Astrocyte (in vitro differentiated cells and primary cell): ENCODE data around the gene IKZF5. TPM values are rescaled to one million over a fixed set of nuclear protein-coding genes. Genes with fewer than 3 reads are reported as not detected.

ENCODE experiments used
- DNase-seq: peaks from one replicate; pipeline ENCODE4 v3.0.0-alpha.2; 2010; ENCODE audit warnings: low read depth
- FAIRE-seq: peaks from 2 replicates; lab custom pipeline; 2011; peaks lifted over from hg19 to GRCh38; lab: Jason Lieb, UNC
- H2AFZ ChIP-seq: 2 replicates; pipeline ENCODE4 v1.6.0; 2012; ENCODE audit warnings: low read depth, low read length, inconsistent platforms
- H3K27ac ChIP-seq: 2 replicates; pipeline ENCODE4 v1.5.1; 2011; ENCODE audit warnings: low read depth, low read length, inconsistent platforms
- H3K27me3 ChIP-seq: 2 replicates; pipeline ENCODE4 v1.6.0; 2011; ENCODE audit warnings: low read length, inconsistent platforms; ENCODE audit not compliant: insufficient read depth
- H3K36me3 ChIP-seq: 2 replicates; pipeline ENCODE4 v1.5.1; 2011; ENCODE audit warnings: low read length, inconsistent platforms; ENCODE audit not compliant: insufficient read depth
- H3K4me1 ChIP-seq: 2 replicates; pipeline ENCODE4 v1.5.1; 2011; ENCODE audit warnings: low read length, inconsistent platforms; ENCODE audit not compliant: insufficient read depth
- H3K4me2 ChIP-seq: 2 replicates; pipeline ENCODE4 v1.6.0; 2012; ENCODE audit warnings: low read length, inconsistent platforms
- H3K4me3 ChIP-seq: 2 replicates; pipeline ENCODE4 v1.5.1; 2011; ENCODE audit warnings: low read depth, mild to moderate bottlenecking, low read length, inconsistent platforms; ENCODE audit not compliant: insufficient read depth
- H3K79me2 ChIP-seq: 2 replicates; pipeline ENCODE4 v1.6.0; 2012; ENCODE audit warnings: mild to moderate bottlenecking, low read length, inconsistent platforms; ENCODE audit not compliant: insufficient read depth
- H3K9ac ChIP-seq: 2 replicates; pipeline ENCODE4 v1.6.0; 2012; ENCODE audit warnings: mild to moderate bottlenecking, low read length, inconsistent platforms
- H3K9me3 ChIP-seq: 2 replicates; pipeline ENCODE4 v1.5.1; 2012; ENCODE audit warnings: low read depth, mild to moderate bottlenecking, low read length, inconsistent platforms; ENCODE audit not compliant: insufficient read depth
- H4K20me1 ChIP-seq: 2 replicates; pipeline ENCODE4 v1.6.0; 2012; ENCODE audit warnings: low read length, inconsistent platforms; ENCODE audit not compliant: insufficient read depth
- H3K27ac Mint-ChIP-seq: one replicate; pipeline ENCODE4 v1.8.0; 2021; ENCODE audit warnings: mild to moderate bottlenecking, mixed read lengths; ENCODE audit not compliant: unreplicated experiment
- H3K27me3 Mint-ChIP-seq: one replicate; pipeline ENCODE4 v1.8.0; 2021; ENCODE audit warnings: low read depth, mixed read lengths; ENCODE audit not compliant: unreplicated experiment
- H3K36me3 Mint-ChIP-seq: one replicate; pipeline ENCODE4 v1.8.0; 2021; ENCODE audit warnings: low read depth, mixed read lengths; ENCODE audit not compliant: unreplicated experiment
- H3K4me1 Mint-ChIP-seq: one replicate; pipeline ENCODE4 v1.8.0; 2021; ENCODE audit warnings: low read depth, mixed read lengths; ENCODE audit not compliant: unreplicated experiment
- H3K4me3 Mint-ChIP-seq: one replicate; pipeline ENCODE4 v1.8.0; 2021; ENCODE audit warnings: mild to moderate bottlenecking, moderate library complexity, mixed read lengths; ENCODE audit not compliant: unreplicated experiment
- H3K9me3 Mint-ChIP-seq: one replicate; pipeline ENCODE4 v1.8.0; 2021; ENCODE audit warnings: mild to moderate bottlenecking, mixed read lengths; ENCODE audit not compliant: unreplicated experiment
- EZH2 ChIP-seq: IDR thresholded peaks from 2 replicates; pipeline ENCODE4 v1.6.1; 2012; ENCODE audit warnings: mild to moderate bottlenecking, low read length, inconsistent platforms; ENCODE audit not compliant: insufficient read depth
- total RNA-seq: library from RNA; stranded (reverse); gene quantifications from 2 replicates; pipeline ENCODE4 v1.2.1, GENCODE V29; 2021
- TF ChIP-seq, protein P1 (sequence below): IDR thresholded peaks from 2 replicates; pipeline ENCODE4 v1.5.1; 2011; ENCODE audit warnings: low read depth, mild to moderate bottlenecking, inconsistent platforms, low read length, moderate library complexity; ENCODE audit not compliant: insufficient read depth

IKZF5 gene
- total RNA-seq, 1 donor from 2014 or later = 10.8 TPM

DNA sequence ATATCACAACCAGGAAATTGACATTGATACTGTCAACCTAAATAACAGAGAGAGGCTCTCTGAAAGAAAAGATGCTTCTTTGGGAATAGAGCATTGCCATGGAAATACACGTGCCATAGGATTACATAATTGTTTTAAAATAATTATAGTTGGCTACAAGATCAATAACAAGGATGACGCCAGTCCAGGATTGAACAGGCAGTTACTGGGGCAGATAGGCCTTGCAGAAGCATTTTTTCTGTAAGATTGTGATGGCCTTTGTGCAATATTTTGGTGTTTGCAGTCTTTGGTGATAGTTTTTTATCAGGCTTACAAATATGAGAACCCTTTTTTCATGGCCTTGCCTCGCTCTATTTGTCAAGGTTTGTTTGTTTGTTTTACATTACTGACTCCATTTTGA lies 10.7 kb upstream of the IKZF5 start:
- DNase-seq (no peak), FAIRE-seq (no peak)
- TF ChIP-seq, protein P1, sequence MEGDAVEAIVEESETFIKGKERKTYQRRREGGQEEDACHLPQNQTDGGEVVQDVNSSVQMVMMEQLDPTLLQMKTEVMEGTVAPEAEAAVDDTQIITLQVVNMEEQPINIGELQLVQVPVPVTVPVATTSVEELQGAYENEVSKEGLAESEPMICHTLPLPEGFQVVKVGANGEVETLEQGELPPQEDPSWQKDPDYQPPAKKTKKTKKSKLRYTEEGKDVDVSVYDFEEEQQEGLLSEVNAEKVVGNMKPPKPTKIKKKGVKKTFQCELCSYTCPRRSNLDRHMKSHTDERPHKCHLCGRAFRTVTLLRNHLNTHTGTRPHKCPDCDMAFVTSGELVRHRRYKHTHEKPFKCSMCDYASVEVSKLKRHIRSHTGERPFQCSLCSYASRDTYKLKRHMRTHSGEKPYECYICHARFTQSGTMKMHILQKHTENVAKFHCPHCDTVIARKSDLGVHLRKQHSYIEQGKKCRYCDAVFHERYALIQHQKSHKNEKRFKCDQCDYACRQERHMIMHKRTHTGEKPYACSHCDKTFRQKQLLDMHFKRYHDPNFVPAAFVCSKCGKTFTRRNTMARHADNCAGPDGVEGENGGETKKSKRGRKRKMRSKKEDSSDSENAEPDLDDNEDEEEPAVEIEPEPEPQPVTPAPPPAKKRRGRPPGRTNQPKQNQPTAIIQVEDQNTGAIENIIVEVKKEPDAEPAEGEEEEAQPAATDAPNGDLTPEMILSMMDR = no peak
- no peak for TF ChIP-seq EZH2
- no peaks in the 10 kb centered on the region for H3K4me1 Mint-ChIP-seq
- no peaks in the 10 kb centered on the region for H3K9me3 ChIP-seq
- H3K27me3 Mint-ChIP-seq = no peaks in the 10 kb centered on the region
- H3K4me2 ChIP-seq = no peak overlapping the region
- no peak overlapping the region for H3K27ac Mint-ChIP-seq
- H4K20me1 ChIP-seq = no peaks in the 10 kb centered on the region
- no peak overlapping the region for H2AFZ ChIP-seq
- no peak overlapping the region for H3K4me3 Mint-ChIP-seq
- H3K4me3 ChIP-seq = no peak overlapping the region
- H3K79me2 ChIP-seq = no peaks in the 10 kb centered on the region
- H3K9me3 Mint-ChIP-seq = peaks cover 2% of the 10 kb centered on the region
- no peaks in the 10 kb centered on the region for H3K4me1 ChIP-seq
- no peaks in the 10 kb centered on the region for H3K36me3 ChIP-seq
- H3K27ac ChIP-seq = no peak overlapping the region
- H3K27me3 ChIP-seq = no peaks in the 10 kb centered on the region
- no peaks in the 10 kb centered on the region for H3K36me3 Mint-ChIP-seq
- no peak overlapping the region for H3K9ac ChIP-seq

DNA sequence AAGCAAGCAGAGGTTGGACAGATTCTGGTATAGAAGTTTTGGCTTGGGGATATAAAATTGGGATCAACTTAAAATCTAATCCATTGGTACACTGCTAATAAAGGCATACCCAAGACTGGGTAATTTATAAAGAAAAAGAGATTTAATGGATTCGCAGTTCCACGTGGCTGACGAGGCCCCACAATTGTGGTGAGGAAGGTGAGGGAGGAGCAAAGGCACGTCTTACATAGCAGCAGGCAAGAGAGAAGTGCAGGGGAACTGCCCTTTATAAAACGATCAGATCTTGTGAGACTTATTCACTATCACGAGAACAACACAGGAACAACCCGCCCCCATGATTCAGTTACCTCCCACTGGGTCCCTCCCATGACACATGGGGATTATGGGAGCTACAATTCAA lies 9.9 kb upstream of the IKZF5 start:
- Histone ChIP-seq H3K4me2 (no peak overlapping the region), H3K79me2 (no peaks in the 10 kb centered on the region), H2AFZ (no peak overlapping the region), H3K36me3 (no peaks in the 10 kb centered on the region), H3K9me3 (no peaks in the 10 kb centered on the region), H3K4me3 (no peak overlapping the region), H3K27me3 (no peaks in the 10 kb centered on the region), H3K27ac (no peak overlapping the region), H4K20me1 (no peaks in the 10 kb centered on the region), H3K4me1 (no peaks in the 10 kb centered on the region), H3K9ac (no peak overlapping the region)
- TF ChIP-seq EZH2 = no peak
- TF ChIP-seq, protein P1 = no peak
- no peaks in the 10 kb centered on the region for H3K27me3 Mint-ChIP-seq
- H3K4me1 Mint-ChIP-seq = no peaks in the 10 kb centered on the region
- peaks cover 2% of the 10 kb centered on the region for H3K36me3 Mint-ChIP-seq
- FAIRE-seq = no peak
- DNase-seq = no peak
- H3K9me3 Mint-ChIP-seq = peaks cover 3% of the 10 kb centered on the region
- no peak overlapping the region for H3K27ac Mint-ChIP-seq
- H3K4me3 Mint-ChIP-seq = no peak overlapping the region

DNA sequence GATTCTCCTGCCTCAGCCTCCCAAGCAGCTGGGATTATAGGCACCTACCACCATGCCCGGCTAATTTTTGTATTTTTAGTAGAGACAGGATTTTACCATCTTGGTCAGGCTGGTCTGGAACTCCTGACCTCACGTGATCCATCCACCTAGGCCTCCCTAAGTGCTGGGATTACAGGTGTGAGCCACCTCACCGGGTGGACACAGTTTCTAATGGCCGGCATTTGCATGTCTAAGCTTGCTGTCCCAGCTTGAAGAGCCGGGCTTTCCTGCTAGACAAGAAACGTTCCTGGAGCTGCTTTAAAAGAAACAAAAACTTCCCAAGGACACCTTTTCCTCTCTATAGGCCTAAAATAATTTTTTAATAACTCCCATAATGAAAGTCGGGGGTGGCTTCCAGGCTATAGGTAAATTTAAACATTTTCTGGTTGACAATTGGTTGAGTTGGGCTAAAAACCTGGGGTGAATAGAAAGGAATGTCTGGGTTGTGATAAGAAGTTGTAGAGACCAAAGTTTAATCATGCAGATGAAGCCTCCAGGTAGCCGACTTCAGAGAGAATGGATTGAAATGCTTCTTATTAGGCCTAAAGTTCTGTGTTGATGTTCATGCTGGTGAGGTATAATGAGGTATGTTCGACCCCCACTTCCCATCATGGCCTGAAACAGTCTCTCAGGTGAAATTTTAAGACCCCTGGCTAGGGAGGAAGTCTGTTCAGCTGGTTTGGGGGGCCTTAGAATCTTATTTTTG lies 9.0 kb upstream of the IKZF5 start:
- Histone ChIP-seq H4K20me1 (no peaks in the 10 kb centered on the region), H3K27ac (no peak overlapping the region), H3K4me1 (no peaks in the 10 kb centered on the region), H3K27me3 (no peaks in the 10 kb centered on the region), H3K9ac (no peak overlapping the region), H3K9me3 (no peaks in the 10 kb centered on the region), H2AFZ (no peak overlapping the region), H3K4me2 (no peak overlapping the region), H3K4me3 (no peak overlapping the region), H3K79me2 (no peaks in the 10 kb centered on the region), H3K36me3 (no peaks in the 10 kb centered on the region)
- peaks cover 3% of the 10 kb centered on the region for H3K9me3 Mint-ChIP-seq
- DNase-seq (no peak), FAIRE-seq (no peak)
- no peaks in the 10 kb centered on the region for H3K27me3 Mint-ChIP-seq
- H3K27ac Mint-ChIP-seq = no peak overlapping the region
- peaks cover 2% of the 10 kb centered on the region for H3K36me3 Mint-ChIP-seq
- no peak overlapping the region for H3K4me3 Mint-ChIP-seq
- H3K4me1 Mint-ChIP-seq = no peaks in the 10 kb centered on the region
- TF ChIP-seq, protein P1 = no peak
- TF ChIP-seq EZH2 = no peak
